ENCODE results near the gene NDOR1. TPM values are rescaled to one million over a fixed set of nuclear protein-coding genes. Genes with fewer than 3 reads are reported as not detected.

NDOR1 gene
- total and polyA plus RNA-seq, 2 of the 8 experiments (the other 6 are each of a cell fraction or from before 2014, with no cell fraction given) = 25.7 to 32.3 TPM

- TF ChIP-seq KDM4A (IDR thresholded peaks at IDR 0.05; ENCODE audit: low read depth, low read length, severe bottlenecking) = no peak
- no peak for TF ChIP-seq ATF3 (IDR thresholded peaks at IDR 0.05; ENCODE audit: insufficient read depth, low read depth, low read length)
- TF ChIP-seq EGR1 (IDR thresholded peaks at IDR 0.05; ENCODE audit: borderline replicate concordance, low read depth, low read length) = no peak
- TF ChIP-seq GABPA (IDR thresholded peaks at IDR 0.05; ENCODE audit: borderline replicate concordance, insufficient read depth, low read length) = no peak
- no peak for TF ChIP-seq TEAD4 (IDR thresholded peaks at IDR 0.05; ENCODE audit: low read depth, low read length)
- TF ChIP-seq KDM1A (IDR thresholded peaks at IDR 0.05; ENCODE audit: borderline replicate concordance, low read length) = no peak
- no peak for TF ChIP-seq JUN (IDR thresholded peaks at IDR 0.05; ENCODE audit: low read depth, low read length)
- no peak for TF ChIP-seq SIX5 (IDR thresholded peaks at IDR 0.05; ENCODE audit: low read depth, low read length)
- no peak for TF ChIP-seq CBX5 (IDR thresholded peaks at IDR 0.05; ENCODE audit: low read depth, low read length)
Observed at GRCh38 chr9:137167277-137167746, 38.2 kb upstream of the NDOR1 start (continued).

Data from H1 (cell line).